ENCODE data around the gene TAS2R38.

TAS2R38 gene

GRCh38 chr7:141992156-141992555 lies 18.6 kb upstream of the TAS2R38 start:
- TF ChIP-seq TCF12 (IDR thresholded peaks at IDR 0.05; ENCODE audit: low read depth) (no peak), ZBTB7A (IDR thresholded peaks at IDR 0.05; ENCODE audit: low read depth) (no peak), YY1 (IDR thresholded peaks at IDR 0.05; ENCODE audit: low read depth) (no peak), CREB1 (IDR thresholded peaks at IDR 0.05; ENCODE audit: low read depth) (no peak), RAD21 (IDR thresholded peaks at IDR 0.05; ENCODE audit: low read depth) (no peak), MAX (IDR thresholded peaks at IDR 0.05) (no peak), EP300 (IDR thresholded peaks at IDR 0.05; ENCODE audit: borderline replicate concordance) (no peak), FOXM1 (IDR thresholded peaks at IDR 0.05; ENCODE audit: borderline replicate concordance, low read depth) (no peak), TEAD4 (IDR thresholded peaks at IDR 0.05) (no peak), USF1 (IDR thresholded peaks at IDR 0.05) (no peak), TAF1 (IDR thresholded peaks at IDR 0.05; ENCODE audit: low read depth) (no peak), CEBPB (IDR thresholded peaks at IDR 0.05) (no peak), REST (IDR thresholded peaks at IDR 0.05; ENCODE audit: low read depth) (no peak), NFIC (IDR thresholded peaks at IDR 0.05) (no peak), EGR1 (IDR thresholded peaks at IDR 0.05) (no peak)

- TF ChIP-seq FOXM1 (IDR thresholded peaks at IDR 0.05; ENCODE audit: borderline replicate concordance, low read depth) (no peak), CREB1 (IDR thresholded peaks at IDR 0.05; ENCODE audit: low read depth) (no peak), EGR1 (IDR thresholded peaks at IDR 0.05) (no peak), TAF1 (IDR thresholded peaks at IDR 0.05; ENCODE audit: low read depth) (no peak), CEBPB (IDR thresholded peaks at IDR 0.05) (no peak)
Observed at GRCh38 chr7:141991140-141991539, 17.6 kb upstream of the TAS2R38 start.

- TF ChIP-seq MAX (IDR thresholded peaks at IDR 0.05): no peak
- TF ChIP-seq RAD21 (IDR thresholded peaks at IDR 0.05; ENCODE audit: low read depth): no peak
- TF ChIP-seq TCF12 (IDR thresholded peaks at IDR 0.05; ENCODE audit: low read depth): no peak
- TF ChIP-seq EP300 (IDR thresholded peaks at IDR 0.05; ENCODE audit: borderline replicate concordance): no peak
- no peak for TF ChIP-seq CEBPB (IDR thresholded peaks at IDR 0.05)
- no peak for TF ChIP-seq TEAD4 (IDR thresholded peaks at IDR 0.05)
- no peak for TF ChIP-seq TAF1 (IDR thresholded peaks at IDR 0.05; ENCODE audit: low read depth)
- TF ChIP-seq ZBTB7A (IDR thresholded peaks at IDR 0.05; ENCODE audit: low read depth): no peak
- no peak for TF ChIP-seq NFIC (IDR thresholded peaks at IDR 0.05)
- TF ChIP-seq FOXM1 (IDR thresholded peaks at IDR 0.05; ENCODE audit: borderline replicate concordance, low read depth): no peak
- no peak for TF ChIP-seq EGR1 (IDR thresholded peaks at IDR 0.05)
- TF ChIP-seq USF1 (IDR thresholded peaks at IDR 0.05): no peak
- TF ChIP-seq REST (IDR thresholded peaks at IDR 0.05; ENCODE audit: low read depth): no peak
- no peak for TF ChIP-seq YY1 (IDR thresholded peaks at IDR 0.05; ENCODE audit: low read depth)
Observed at GRCh38 chr7:141990011-141990725, 16.6 kb upstream of the TAS2R38 start.

- TF ChIP-seq EGR1 (IDR thresholded peaks at IDR 0.05) (no peak), CEBPB (IDR thresholded peaks at IDR 0.05) (no peak), TEAD4 (IDR thresholded peaks at IDR 0.05) (no peak), EP300 (IDR thresholded peaks at IDR 0.05; ENCODE audit: borderline replicate concordance) (no peak), MAX (IDR thresholded peaks at IDR 0.05) (no peak), REST (IDR thresholded peaks at IDR 0.05; ENCODE audit: low read depth) (no peak), TCF12 (IDR thresholded peaks at IDR 0.05; ENCODE audit: low read depth) (no peak), CREB1 (IDR thresholded peaks at IDR 0.05; ENCODE audit: low read depth) (no peak), YY1 (IDR thresholded peaks at IDR 0.05; ENCODE audit: low read depth) (no peak), USF1 (IDR thresholded peaks at IDR 0.05) (no peak), TAF1 (IDR thresholded peaks at IDR 0.05; ENCODE audit: low read depth) (no peak), FOXM1 (IDR thresholded peaks at IDR 0.05; ENCODE audit: borderline replicate concordance, low read depth) (no peak)
Observed at GRCh38 chr7:141986923-141987322, 13.3 kb upstream of the TAS2R38 start.

All from Ishikawa (cell line).